ENCODE measurements around the gene MID2. TPM values are rescaled to one million over a fixed set of nuclear protein-coding genes. Genes with fewer than 3 reads are reported as not detected.

MID2 gene
- total and polyA plus RNA-seq, 2 experiments from 2014 or later: 5.4 to 16.1 TPM

GRCh38 chrX:107902721-107903120 is 77.1 kb downstream of the MID2 start:
- Histone ChIP-seq H2AFZ (no peak overlapping the region), H3K4me1 (ENCODE audit: insufficient read depth) (no peaks in the 10 kb centered on the region), H3K4me3 (no peak overlapping the region), H4K20me1 (ENCODE audit: insufficient read depth) (no peaks in the 10 kb centered on the region), H3K4me2 (ENCODE audit: unreplicated experiment) (no peak overlapping the region), H3K27me3 (replicated peaks; ENCODE audit: insufficient read depth) (no peaks in the 10 kb centered on the region), H3K9ac (no peak overlapping the region), H3F3A (ENCODE audit: insufficient read depth) (no peaks in the 10 kb centered on the region), H3K36me3 (ENCODE audit: low read depth) (no peaks in the 10 kb centered on the region), H3K9me3 (ENCODE audit: low read depth) (no peaks in the 10 kb centered on the region), H3K27ac (no peak overlapping the region), H3K9me2 (ENCODE audit: insufficient read depth) (no peaks in the 10 kb centered on the region), H3K79me2 (ENCODE audit: insufficient read depth) (no peaks in the 10 kb centered on the region)
- 91 to 96% methylated on average over 5 to 6 of the region's 6 CpGs for WGBS, 2 experiments (ENCODE audit: low coverage in 1 of 2, low lambda C conversion rate in 2 of 2, missing lambda C conversion rate in 2 of 2)
- in situ Hi-C loops (cut with MboI): no loop called here
- no peak for DNase-seq
- TF ChIP-seq EZH2phosphoT487 (IDR thresholded peaks at IDR 0.05; ENCODE audit: insufficient read depth, low read depth) (no peak), EZH2 (IDR thresholded peaks at IDR 0.05; ENCODE audit: insufficient read depth, poor library complexity, severe bottlenecking) (no peak)

GRCh38 chrX:107905366-107905765 is 79.7 kb downstream of the MID2 start:
- no peak overlapping the region for H3K27ac ChIP-seq
- no peaks in the 10 kb centered on the region for H3K9me3 ChIP-seq (ENCODE audit: low read depth)
- H3K79me2 ChIP-seq (ENCODE audit: insufficient read depth): no peaks in the 10 kb centered on the region
- 77 to 81% methylated on average over 3 of the region's 3 CpGs for WGBS, 2 experiments (ENCODE audit: low coverage in 1 of 2, low lambda C conversion rate in 2 of 2, missing lambda C conversion rate in 2 of 2)
- DNase-seq: no peak
- no peaks in the 10 kb centered on the region for H3K36me3 ChIP-seq (ENCODE audit: low read depth)
- H3K4me1 ChIP-seq (ENCODE audit: insufficient read depth): no peaks in the 10 kb centered on the region
- TF ChIP-seq EZH2phosphoT487 (IDR thresholded peaks at IDR 0.05; ENCODE audit: insufficient read depth, low read depth) (no peak), EZH2 (IDR thresholded peaks at IDR 0.05; ENCODE audit: insufficient read depth, poor library complexity, severe bottlenecking) (no peak)
- no peak overlapping the region for H3K4me3 ChIP-seq
- no peaks in the 10 kb centered on the region for H3K27me3 ChIP-seq (replicated peaks; ENCODE audit: insufficient read depth)
- H4K20me1 ChIP-seq (ENCODE audit: insufficient read depth): no peaks in the 10 kb centered on the region
- no peak overlapping the region for H3K9ac ChIP-seq
- no peaks in the 10 kb centered on the region for H3K9me2 ChIP-seq (ENCODE audit: insufficient read depth)
- no peak overlapping the region for H2AFZ ChIP-seq
- H3F3A ChIP-seq (ENCODE audit: insufficient read depth): no peaks in the 10 kb centered on the region
- in situ Hi-C loops (cut with MboI): no loop called here
- no peak overlapping the region for H3K4me2 ChIP-seq (ENCODE audit: unreplicated experiment)

GRCh38 chrX:107924136-107924746 is 98.6 kb downstream of the MID2 start:
- Histone ChIP-seq H3K9ac (no peak overlapping the region), H3K9me2 (ENCODE audit: insufficient read depth) (no peaks in the 10 kb centered on the region), H3K27me3 (replicated peaks; ENCODE audit: insufficient read depth) (no peaks in the 10 kb centered on the region), H4K20me1 (ENCODE audit: insufficient read depth) (no peaks in the 10 kb centered on the region), H3K27ac (no peak overlapping the region), H3K79me2 (ENCODE audit: insufficient read depth) (no peaks in the 10 kb centered on the region), H2AFZ (no peak overlapping the region), H3K4me3 (no peak overlapping the region), H3K4me2 (ENCODE audit: unreplicated experiment) (no peak overlapping the region), H3K36me3 (ENCODE audit: low read depth) (no peaks in the 10 kb centered on the region), H3K4me1 (ENCODE audit: insufficient read depth) (no peaks in the 10 kb centered on the region), H3F3A (ENCODE audit: insufficient read depth) (no peaks in the 10 kb centered on the region), H3K9me3 (ENCODE audit: low read depth) (no peaks in the 10 kb centered on the region)
- 98% methylated on average over 7 of the region's 7 CpGs for whole genome bisulfite sequencing, 2 experiments (ENCODE audit: low coverage in 1 of 2, low lambda C conversion rate in 2 of 2, missing lambda C conversion rate in 2 of 2)
- in situ Hi-C loops (cut with MboI): no loop called here
- DNase-seq: no peak
- no peak for TF ChIP-seq EZH2phosphoT487 (IDR thresholded peaks at IDR 0.05; ENCODE audit: insufficient read depth, low read depth)
- no peak for TF ChIP-seq EZH2 (IDR thresholded peaks at IDR 0.05; ENCODE audit: insufficient read depth, poor library complexity, severe bottlenecking)

- no peaks in the 10 kb centered on the region for H3F3A ChIP-seq (ENCODE audit: insufficient read depth)
- H2AFZ ChIP-seq: no peak overlapping the region
- no peaks in the 10 kb centered on the region for H3K79me2 ChIP-seq (ENCODE audit: insufficient read depth)
- H3K4me2 ChIP-seq (ENCODE audit: unreplicated experiment): no peak overlapping the region
- no peaks in the 10 kb centered on the region for H4K20me1 ChIP-seq (ENCODE audit: insufficient read depth)
- H3K27ac ChIP-seq: no peak overlapping the region
- no peaks in the 10 kb centered on the region for H3K4me1 ChIP-seq (ENCODE audit: insufficient read depth)
- no peak for TF ChIP-seq EZH2 (IDR thresholded peaks at IDR 0.05; ENCODE audit: insufficient read depth, poor library complexity, severe bottlenecking)
- TF ChIP-seq EZH2phosphoT487 (IDR thresholded peaks at IDR 0.05; ENCODE audit: insufficient read depth, low read depth): no peak
- no peak overlapping the region for H3K9ac ChIP-seq
- no peaks in the 10 kb centered on the region for H3K9me3 ChIP-seq (ENCODE audit: low read depth)
- no peaks in the 10 kb centered on the region for H3K27me3 ChIP-seq (replicated peaks; ENCODE audit: insufficient read depth)
- no peak overlapping the region for H3K4me3 ChIP-seq
- no peaks in the 10 kb centered on the region for H3K9me2 ChIP-seq (ENCODE audit: insufficient read depth)
- H3K36me3 ChIP-seq (ENCODE audit: low read depth): no peaks in the 10 kb centered on the region
- WGBS, 2 experiments (ENCODE audit: low coverage in 1 of 2, low lambda C conversion rate in 2 of 2, missing lambda C conversion rate in 2 of 2): 0 to 13% methylated on average over 1 of the region's 1 CpG
- DNase-seq: peak; percentile 1
- in situ Hi-C loops (cut with MboI): no loop called here
These were observed 108.6 kb downstream of the MID2 start for GRCh38 chrX:107934262-107934661.

Data from GM23248 (cell line).